SK-N-MC (cell line): Measurements from ENCODE around the gene TRPV6.

ENCODE experiments used
- EZH2 ChIP-seq: fragments of 200-600 bp; sonication (generic); IDR thresholded peaks from one replicate; pipeline ENCODE4 v1.6.1; 2017; ENCODE audit warnings: antibody characterized with exemption
- POLR2AphosphoS5 ChIP-seq: IDR thresholded peaks from 2 replicates; pipeline ENCODE4 v1.6.1; 2012; ENCODE audit warnings: mild to moderate bottlenecking, low read depth, low read length, borderline replicate concordance

- TF ChIP-seq POLR2AphosphoS5 (no peak), EZH2 (no peak)
These were observed 20.2 kb upstream of the TRPV6 start for GRCh38 chr7:142905759-142906158.
